Measurements from ENCODE around the gene MS4A4A. TPM values are rescaled to one million over a fixed set of nuclear protein-coding genes. Genes with fewer than 3 reads are reported as not detected.

MS4A4A gene
- total and polyA plus RNA-seq, 2 of the 13 experiments (the other 11 are each of a cell fraction or from before 2014, with no cell fraction given): not detected

DNA sequence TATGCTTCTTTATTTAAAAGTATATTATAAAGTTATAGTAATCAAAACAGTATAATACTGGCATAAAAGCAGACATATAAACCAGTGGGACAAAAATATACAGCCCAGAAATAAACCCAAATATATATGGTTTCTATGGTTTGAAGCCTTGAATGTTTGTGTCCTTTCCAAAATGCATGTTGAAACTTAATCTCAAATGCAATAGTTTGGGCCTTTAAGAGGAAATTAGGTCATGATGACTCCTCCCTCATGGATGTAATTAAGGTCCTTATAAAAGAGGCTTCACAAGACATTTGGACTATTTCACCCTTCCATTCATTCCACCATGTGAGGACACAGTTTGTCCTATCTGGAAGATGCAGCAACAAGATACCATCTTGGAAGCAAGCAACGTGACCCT lies 46.5 kb downstream of the MS4A4A start, which contains the start of gene MS4A6E (continued):
- TF ChIP-seq, protein P1, sequence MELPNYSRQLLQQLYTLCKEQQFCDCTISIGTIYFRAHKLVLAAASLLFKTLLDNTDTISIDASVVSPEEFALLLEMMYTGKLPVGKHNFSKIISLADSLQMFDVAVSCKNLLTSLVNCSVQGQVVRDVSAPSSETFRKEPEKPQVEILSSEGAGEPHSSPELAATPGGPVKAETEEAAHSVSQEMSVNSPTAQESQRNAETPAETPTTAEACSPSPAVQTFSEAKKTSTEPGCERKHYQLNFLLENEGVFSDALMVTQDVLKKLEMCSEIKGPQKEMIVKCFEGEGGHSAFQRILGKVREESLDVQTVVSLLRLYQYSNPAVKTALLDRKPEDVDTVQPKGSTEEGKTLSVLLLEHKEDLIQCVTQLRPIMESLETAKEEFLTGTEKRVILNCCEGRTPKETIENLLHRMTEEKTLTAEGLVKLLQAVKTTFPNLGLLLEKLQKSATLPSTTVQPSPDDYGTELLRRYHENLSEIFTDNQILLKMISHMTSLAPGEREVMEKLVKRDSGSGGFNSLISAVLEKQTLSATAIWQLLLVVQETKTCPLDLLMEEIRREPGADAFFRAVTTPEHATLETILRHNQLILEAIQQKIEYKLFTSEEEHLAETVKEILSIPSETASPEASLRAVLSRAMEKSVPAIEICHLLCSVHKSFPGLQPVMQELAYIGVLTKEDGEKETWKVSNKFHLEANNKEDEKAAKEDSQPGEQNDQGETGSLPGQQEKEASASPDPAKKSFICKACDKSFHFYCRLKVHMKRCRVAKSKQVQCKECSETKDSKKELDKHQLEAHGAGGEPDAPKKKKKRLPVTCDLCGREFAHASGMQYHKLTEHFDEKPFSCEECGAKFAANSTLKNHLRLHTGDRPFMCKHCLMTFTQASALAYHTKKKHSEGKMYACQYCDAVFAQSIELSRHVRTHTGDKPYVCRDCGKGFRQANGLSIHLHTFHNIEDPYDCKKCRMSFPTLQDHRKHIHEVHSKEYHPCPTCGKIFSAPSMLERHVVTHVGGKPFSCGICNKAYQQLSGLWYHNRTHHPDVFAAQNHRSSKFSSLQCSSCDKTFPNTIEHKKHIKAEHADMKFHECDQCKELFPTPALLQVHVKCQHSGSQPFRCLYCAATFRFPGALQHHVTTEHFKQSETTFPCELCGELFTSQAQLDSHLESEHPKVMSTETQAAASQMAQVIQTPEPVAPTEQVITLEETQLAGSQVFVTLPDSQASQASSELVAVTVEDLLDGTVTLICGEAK (IDR thresholded peaks at IDR 0.05): no peak
- TF ChIP-seq, protein P1 (CRISPR knock-in tag; IDR thresholded peaks at IDR 0.05): no peak
- TF ChIP-seq MAZ (IDR thresholded peaks at IDR 0.05; ENCODE audit: borderline replicate concordance, low read depth, low read length): no peak
- no peak for TF ChIP-seq MAZ (CRISPR knock-in tag; IDR thresholded peaks at IDR 0.05; ENCODE audit: low read depth)
- no peak for TF ChIP-seq HMG20A (CRISPR knock-in tag; IDR thresholded peaks at IDR 0.05; ENCODE audit: borderline replicate concordance)
- no peak for TF ChIP-seq ZNF33A (CRISPR knock-in tag; IDR thresholded peaks at IDR 0.05; ENCODE audit: borderline replicate concordance)
- no peak for TF ChIP-seq ZSCAN20 (CRISPR knock-in tag; IDR thresholded peaks at IDR 0.05; ENCODE audit: borderline replicate concordance)
- TF ChIP-seq, protein P2, sequence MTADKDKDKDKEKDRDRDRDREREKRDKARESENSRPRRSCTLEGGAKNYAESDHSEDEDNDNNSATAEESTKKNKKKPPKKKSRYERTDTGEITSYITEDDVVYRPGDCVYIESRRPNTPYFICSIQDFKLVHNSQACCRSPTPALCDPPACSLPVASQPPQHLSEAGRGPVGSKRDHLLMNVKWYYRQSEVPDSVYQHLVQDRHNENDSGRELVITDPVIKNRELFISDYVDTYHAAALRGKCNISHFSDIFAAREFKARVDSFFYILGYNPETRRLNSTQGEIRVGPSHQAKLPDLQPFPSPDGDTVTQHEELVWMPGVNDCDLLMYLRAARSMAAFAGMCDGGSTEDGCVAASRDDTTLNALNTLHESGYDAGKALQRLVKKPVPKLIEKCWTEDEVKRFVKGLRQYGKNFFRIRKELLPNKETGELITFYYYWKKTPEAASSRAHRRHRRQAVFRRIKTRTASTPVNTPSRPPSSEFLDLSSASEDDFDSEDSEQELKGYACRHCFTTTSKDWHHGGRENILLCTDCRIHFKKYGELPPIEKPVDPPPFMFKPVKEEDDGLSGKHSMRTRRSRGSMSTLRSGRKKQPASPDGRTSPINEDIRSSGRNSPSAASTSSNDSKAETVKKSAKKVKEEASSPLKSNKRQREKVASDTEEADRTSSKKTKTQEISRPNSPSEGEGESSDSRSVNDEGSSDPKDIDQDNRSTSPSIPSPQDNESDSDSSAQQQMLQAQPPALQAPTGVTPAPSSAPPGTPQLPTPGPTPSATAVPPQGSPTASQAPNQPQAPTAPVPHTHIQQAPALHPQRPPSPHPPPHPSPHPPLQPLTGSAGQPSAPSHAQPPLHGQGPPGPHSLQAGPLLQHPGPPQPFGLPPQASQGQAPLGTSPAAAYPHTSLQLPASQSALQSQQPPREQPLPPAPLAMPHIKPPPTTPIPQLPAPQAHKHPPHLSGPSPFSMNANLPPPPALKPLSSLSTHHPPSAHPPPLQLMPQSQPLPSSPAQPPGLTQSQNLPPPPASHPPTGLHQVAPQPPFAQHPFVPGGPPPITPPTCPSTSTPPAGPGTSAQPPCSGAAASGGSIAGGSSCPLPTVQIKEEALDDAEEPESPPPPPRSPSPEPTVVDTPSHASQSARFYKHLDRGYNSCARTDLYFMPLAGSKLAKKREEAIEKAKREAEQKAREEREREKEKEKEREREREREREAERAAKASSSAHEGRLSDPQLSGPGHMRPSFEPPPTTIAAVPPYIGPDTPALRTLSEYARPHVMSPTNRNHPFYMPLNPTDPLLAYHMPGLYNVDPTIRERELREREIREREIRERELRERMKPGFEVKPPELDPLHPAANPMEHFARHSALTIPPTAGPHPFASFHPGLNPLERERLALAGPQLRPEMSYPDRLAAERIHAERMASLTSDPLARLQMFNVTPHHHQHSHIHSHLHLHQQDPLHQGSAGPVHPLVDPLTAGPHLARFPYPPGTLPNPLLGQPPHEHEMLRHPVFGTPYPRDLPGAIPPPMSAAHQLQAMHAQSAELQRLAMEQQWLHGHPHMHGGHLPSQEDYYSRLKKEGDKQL (CRISPR knock-in tag; IDR thresholded peaks at IDR 0.05; ENCODE audit: low read depth): no peak
- no peak for TF ChIP-seq CHCHD3 (CRISPR knock-in tag; IDR thresholded peaks at IDR 0.05)
- TF ChIP-seq EEA1 (CRISPR knock-in tag; IDR thresholded peaks at IDR 0.05; ENCODE audit: borderline replicate concordance): no peak

All from HepG2 (cell line).